A673 (cell line): ENCODE results near the gene JARID2.

Experiments
- EZH2 ChIP-seq: fragments of 200-600 bp; sonication (generic); IDR thresholded peaks from 2 replicates; pipeline ENCODE4 v1.6.1; 2017; ENCODE audit warnings: borderline replicate concordance, low read depth, mild to moderate bottlenecking, mixed read lengths, antibody characterized with exemption, low read length; ENCODE audit not compliant: poor library complexity, severe bottlenecking
- TF ChIP-seq, protein P1 (sequence below): fragments of 300-800, 200-600 bp; sonication (generic); conservative IDR thresholded peaks from 2 replicates; pipeline ENCODE4 v1.5.1; 2017; ENCODE audit warnings: low read depth, mild to moderate bottlenecking, antibody characterized with exemption, low read length, moderate library complexity, mixed read lengths

- TF ChIP-seq, protein P1, sequence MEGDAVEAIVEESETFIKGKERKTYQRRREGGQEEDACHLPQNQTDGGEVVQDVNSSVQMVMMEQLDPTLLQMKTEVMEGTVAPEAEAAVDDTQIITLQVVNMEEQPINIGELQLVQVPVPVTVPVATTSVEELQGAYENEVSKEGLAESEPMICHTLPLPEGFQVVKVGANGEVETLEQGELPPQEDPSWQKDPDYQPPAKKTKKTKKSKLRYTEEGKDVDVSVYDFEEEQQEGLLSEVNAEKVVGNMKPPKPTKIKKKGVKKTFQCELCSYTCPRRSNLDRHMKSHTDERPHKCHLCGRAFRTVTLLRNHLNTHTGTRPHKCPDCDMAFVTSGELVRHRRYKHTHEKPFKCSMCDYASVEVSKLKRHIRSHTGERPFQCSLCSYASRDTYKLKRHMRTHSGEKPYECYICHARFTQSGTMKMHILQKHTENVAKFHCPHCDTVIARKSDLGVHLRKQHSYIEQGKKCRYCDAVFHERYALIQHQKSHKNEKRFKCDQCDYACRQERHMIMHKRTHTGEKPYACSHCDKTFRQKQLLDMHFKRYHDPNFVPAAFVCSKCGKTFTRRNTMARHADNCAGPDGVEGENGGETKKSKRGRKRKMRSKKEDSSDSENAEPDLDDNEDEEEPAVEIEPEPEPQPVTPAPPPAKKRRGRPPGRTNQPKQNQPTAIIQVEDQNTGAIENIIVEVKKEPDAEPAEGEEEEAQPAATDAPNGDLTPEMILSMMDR = no peak
- no peak for TF ChIP-seq EZH2
Observed at GRCh38 chr6:15507746-15508145, 261.9 kb downstream of the JARID2 start.
